T-helper 22 cell (primary cell): ENCODE results near the gene RTF1.

Source experiments
- DNase-seq: peaks from one replicate; pipeline ENCODE4 v3.0.0-alpha.2; 2020; ENCODE audit warnings: low read depth

The RTF1 gene

DNA sequence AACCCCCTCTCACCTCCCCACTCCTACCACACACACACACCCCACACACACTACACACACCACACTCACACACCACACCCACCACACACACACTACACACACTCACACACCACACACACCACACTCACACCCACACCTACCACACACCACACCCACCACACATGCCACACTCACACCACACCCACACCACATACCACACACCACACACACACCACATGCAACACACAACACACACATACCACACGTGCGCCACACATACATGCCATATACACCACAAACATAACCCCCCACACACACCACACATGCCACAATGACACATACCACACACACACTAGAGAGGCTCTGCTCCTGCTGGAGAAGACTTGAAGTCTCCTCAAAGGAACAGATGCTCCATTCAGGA, 70.9 kb downstream of the RTF1 start:
- DNase-seq: no peak

DNA sequence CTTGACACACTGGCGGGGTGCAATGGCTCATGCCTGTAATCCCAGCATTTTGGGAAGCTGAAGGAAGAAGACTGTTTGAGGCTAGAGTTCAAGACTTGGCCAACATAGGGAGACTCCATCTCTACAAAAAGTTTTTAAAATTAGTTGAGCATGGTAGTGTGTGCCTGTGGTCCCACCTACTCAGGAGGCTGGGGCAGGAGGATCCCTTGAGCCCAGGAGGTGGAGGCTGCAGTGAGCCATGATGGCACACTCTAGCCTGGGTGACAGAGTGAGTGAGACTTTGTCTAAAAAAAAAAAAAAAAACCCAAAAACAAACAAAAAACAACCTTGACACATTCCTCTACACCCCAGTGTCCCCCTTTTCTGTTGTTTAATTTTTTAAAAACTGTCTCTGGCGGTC, 72.7 kb downstream of the RTF1 start:
- no peak for DNase-seq

DNA sequence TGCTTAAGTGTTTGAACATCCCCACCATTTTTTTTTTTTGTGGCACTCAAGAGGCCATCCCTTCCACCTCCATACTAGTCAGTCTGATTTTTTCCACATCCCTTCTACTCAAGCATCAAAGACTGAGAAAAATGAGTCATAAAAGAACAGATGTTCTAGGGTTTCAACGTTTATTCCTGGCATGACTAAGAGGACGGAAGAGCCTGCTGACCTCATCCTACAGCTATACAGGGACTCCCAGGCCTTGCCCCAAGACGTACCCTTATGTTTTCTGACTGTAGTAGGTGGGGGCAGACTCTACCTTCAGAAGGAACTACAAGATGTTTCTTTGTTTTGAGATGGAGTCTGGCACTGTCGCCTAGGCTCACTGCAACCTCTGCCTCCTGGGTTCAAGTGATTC, 73.5 kb downstream of the RTF1 start:
- no peak for DNase-seq

DNA sequence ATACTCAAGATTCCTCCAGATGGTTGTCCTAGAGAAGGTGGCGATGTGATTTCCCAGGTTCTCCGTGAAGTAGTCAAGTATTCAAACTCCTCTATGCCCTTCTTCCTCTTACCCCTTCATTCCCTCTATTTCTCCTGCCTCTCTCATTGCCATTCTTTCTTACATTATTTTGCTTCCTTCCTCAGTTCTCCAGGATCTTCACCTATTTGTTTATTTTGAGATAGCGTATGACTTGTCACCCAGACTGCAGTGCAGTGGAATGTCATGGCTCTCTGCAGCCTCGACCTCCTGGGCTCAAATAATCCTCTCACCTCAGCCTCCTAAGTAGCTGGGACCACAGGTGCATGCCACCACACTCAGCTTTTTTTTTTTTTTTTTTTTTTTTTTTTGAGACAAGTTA, 75.0 kb downstream of the RTF1 start:
- no peak for DNase-seq

DNA sequence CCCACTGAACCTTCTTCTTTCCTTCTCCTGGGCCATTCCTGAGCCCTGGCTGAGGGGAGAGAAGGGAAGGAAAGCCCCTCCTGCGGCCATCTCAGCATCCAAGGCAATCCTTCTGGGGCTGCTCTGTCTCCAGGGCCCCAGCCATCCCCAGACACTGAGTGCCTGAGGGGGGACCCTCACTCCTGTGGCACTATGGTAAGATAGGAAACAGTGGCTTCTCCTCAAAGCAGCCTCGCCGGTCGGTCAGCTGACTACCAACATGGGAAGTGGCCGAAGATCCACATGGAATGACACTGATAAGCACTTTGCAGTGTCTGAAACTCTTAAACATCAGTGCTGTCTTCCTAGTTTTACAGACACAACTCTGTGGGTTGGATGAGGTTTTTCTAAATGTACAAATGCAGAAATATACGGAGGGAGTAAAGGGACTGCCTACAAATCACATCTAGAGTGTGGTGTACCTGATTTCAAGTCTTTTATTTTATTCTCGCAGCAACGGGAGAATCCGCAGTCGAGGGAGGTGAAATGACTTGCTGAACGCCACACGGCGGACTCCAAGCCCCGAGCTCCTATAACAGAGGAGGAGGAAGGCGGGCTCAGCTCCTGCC, 75.8 kb downstream of the RTF1 start:
- no peak for DNase-seq

DNA sequence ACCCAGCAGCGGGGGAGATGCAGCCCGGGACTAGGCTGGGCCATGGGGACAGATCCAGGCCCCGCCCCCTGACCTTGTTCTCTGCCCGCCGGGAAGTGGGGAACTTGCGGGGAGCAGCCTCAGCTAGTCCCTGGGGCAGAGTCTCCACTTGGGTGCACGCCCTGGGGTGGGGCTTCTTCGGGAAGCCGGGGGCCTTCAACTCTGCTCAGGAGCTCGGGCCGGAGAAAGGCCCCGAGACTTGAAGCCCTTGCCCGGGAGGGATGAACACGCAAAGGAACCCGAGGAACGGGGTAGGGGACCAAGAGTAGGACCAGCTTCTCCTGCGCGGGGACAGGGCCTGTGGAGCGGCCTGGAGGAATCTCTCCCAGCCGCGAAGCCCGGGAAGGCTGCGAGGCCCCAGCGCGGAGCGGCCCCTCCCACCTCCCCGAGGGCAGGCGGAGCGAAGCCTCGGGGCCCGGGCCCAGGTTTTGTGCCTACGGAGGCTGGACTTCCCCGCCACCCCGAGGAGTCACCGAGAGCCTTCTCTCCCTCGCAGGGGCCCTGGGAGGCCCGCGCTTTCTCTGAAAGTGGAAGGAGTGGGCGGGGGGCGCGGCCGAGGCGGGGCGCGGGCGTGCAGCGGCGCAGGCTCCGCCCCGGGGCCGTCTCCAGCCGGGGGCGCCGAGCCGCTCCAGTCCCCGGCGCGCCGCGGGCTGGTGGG, 76.5 kb downstream of the RTF1 start, which contains the start of gene ITPKA:
TSS of gene ITPKA (plus strand) at position 670 of the 697 bp plus-strand sequence. CDS start 54 bp downstream, outside the sequence.
- DNase-seq: peak; percentile 68

DNA sequence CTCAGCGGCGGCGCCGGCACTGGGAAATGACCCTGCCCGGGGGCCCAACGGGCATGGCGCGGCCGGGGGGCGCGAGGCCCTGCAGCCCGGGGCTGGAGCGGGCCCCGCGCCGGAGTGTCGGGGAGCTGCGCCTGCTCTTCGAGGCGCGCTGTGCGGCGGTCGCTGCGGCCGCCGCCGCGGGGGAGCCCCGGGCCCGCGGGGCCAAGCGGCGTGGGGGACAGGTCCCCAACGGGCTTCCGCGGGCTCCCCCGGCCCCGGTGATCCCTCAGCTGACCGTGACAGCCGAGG, 77.0 kb downstream of the RTF1 start:
- no peak for DNase-seq

DNA sequence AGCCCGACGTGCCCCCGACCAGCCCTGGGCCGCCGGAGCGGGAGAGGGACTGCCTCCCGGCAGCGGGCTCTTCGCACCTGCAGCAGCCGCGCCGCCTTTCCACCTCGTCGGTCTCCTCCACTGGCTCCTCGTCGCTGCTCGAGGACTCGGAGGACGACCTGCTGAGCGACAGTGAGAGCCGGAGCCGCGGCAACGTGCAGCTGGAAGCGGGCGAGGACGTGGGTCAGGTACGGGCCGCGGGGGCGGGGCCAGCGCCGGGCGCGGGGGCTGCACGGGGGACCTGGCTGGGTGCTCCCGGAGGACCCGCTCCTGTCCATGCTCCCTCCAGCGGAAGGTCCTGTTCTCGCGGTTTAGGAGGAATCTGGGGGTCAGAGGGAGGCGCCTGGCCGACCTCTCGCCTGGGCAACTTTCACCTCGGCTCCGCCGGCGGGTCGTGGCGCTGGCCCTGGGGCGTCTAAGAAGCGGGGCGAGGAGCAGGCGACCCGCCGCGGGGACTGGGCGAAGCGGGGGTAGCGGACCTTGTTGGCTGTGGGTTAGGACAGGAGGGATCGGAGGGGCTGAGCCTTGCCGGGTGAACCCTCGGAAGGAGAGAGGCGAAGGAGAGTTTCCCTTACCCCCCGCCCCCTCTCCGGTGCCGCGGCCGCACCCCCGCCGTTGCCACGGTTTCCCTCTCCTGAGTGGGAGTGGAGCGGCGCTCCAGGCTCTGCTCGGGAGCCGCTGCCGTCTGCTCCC, 77.5 kb downstream of the RTF1 start:
- DNase-seq: no peak

DNA sequence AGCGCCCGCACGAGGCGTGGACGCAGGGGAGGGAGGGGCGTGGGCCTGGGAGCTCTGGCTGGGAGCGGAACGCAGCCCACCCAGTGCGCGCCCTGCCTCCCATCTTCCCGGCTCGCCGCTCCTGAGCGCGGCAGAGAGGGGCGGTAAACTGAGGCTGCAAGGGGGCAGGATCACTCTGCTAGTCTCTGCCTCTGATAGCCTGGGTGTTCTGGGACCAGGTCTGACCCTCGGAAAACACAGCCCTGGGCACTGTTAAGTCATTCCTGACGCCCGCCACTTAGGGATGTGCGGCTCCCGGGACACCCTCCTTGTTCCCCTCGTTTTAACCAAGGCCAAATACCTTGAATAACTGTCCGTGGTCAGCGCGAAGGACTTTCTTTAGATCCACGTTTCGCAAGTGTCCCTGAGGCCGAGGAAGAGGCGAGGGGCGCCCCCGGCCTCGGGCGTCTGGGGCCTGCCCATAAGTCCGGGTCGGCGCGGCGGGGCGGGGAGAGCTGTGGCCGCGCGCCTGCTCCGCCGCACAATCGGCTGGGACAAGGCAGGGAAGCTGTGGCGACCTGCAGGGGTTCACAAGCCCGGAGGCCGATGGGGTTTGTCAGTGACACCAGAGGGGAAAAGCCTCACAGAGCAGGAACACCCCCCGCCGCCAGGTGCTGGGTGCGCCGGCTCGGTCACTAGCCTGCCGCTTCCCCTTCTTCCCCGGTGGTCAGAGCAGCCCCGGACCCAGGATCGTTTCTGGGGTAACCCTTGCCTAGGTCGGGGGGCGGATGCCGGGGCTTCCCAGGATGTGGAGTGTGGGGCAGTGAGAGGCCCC, 78.2 kb downstream of the RTF1 start:
- DNase-seq: no peak

DNA sequence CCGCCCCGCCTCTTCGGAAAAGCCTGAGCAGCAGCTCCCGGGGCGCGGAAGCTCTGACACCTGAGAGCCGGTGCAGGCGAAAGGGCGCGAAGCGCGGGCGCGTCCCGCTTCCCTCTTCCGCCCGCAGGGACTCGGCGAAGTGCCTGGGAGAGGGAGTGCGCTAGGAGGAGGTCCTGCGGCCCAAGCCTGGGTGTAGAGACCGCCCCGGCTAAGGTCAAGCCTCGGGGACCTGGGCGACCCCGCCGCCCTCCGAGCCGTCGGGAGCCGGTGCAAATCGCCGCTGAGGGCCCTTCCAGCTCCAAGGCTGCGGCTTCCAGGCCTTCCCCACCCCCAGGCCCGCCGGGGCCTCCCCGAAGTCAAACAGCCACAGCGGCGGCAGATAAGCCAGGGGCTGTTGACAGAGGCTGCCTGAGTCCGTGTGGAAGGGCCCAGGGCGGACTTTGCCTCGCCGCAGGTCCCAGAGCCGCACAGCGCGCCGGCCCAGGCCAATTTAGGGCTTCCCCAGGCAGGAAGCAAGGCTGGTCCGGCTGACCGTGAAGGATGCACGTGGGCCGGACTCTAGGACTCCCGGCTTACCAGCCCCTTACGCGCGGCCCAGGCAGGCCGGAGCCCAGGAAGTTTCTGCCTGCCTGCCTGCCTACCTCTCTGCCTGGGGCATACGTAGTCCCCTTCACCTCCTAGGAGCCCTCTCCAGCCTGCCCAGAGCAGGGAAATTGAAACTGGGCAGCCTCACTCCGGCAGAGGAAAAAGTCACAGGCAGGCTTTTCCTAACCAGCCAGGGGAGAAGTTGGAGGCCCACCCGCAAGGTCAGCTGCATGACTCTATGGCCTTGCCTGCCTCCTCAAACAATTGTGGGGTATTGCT, 79.1 kb downstream of the RTF1 start:
- DNase-seq: no peak

DNA sequence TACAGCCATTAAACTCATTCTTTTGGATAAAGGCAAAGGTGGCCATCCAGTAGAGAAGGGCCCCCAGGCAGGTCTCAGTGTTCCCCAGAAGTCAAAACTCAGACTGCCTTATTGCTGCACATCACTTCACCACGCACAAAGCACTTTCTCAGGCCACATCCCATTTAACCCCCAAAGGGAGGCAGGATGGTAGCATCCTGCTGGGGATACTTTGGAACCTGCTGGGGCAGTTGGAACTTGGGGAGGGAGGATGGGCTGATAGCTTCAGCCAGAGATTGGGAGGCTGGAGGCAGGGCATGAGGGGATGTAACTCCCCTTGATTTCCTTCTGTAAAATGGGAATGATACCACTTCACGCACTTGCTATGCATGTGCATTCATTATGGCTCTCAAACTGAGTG, 81.8 kb downstream of the RTF1 start:
- no peak for DNase-seq

DNA sequence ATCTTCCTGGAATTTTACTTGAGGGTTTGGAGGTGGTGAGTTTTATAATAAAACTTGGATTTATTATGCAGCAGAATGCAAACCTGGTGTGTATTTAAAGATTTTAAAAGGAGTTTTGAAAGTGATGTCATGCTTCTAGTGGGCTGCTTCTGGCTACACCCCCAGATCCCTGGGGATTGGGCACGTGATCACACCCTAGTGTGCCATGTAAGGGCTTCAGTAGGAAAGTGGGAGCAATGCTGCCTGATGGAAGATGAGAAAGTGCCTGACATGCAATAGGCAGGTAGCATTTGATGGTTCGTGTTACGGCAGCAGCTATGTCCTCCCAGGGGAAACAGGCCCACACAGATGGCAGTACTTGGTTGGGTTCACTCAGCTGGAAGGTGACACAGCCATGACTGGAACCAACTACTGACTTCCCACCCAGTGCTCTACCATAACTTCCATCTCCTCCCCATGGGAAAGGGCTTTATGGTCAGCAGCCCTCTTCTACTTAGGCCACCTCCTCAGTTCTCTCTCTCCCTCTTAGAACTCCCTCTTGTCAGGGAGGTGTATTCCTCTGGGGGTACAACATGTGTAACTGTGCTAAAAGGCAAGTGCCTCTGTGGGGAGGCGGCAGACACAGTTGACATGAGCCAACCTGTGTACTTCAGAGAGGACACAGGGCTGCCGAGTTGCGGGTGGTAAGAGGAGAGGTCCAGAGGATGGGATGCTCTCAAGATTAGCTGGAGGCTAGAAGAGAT, 82.4 kb downstream of the RTF1 start:
- DNase-seq: no peak

DNA sequence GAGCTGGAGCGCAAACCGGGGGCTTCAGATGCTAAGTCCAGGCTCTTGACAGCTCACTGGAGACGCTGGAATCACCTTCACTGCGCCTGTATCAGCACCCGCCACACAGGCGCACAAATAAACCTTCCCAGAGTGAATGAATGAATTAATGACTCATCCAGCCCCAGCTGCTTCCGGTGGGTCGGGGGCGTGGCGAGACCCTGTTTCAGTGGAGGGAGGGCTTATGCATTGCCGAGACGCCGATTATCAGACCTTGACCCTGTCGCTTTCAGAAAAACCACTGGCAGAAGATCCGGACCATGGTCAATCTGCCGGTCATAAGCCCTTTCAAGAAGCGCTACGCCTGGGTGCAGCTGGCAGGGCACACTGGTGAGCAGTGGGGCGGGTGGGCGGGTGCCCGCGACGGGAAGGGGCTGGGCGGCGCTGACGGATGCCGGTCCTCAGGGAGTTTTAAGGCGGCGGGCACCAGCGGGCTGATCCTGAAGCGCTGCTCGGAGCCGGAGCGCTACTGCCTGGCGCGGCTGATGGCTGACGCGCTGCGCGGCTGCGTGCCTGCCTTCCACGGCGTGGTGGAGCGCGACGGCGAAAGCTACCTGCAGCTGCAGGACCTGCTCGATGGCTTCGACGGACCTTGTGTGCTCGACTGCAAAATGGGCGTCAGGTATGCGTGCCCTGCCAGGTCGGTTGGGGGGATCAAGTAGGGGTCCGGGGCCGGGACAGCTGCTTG, 84.5 kb downstream of the RTF1 start:
- DNase-seq: no peak

DNA sequence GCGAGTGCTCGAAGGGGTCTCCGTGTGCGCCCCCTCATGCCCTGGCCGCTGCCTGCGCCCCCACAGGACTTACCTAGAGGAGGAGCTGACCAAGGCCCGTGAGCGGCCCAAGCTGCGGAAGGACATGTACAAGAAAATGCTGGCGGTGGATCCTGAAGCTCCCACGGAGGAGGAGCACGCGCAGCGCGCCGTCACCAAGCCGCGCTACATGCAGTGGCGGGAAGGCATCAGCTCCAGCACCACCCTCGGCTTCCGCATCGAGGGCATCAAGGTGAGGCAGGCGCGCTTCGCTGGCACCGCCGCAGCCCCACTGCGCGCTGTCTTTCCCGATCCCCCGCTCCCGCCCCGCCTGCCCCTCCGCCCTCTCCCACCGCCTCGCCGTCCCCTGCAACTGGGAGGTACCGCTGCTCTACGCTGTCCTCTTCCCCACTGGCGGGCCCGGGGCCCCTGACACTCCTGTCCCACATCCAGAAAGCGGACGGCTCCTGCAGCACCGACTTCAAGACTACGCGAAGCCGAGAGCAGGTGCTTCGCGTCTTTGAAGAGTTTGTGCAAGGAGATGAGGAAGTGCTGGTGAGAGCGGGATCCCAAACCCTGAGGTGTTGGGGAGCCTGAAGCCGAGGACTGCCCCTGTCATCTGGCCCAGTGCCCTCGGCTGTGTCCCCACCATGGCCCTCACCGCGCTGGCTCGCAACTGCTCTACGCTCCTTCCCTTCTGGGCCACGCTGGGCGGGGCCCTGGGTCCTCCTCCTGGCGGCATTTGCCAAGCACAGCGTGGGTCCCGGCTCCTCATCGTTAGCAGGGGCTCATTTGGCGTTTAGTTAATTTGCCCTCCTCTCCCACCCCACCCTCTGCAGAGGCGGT, 85.3 kb downstream of the RTF1 start:
- no peak for DNase-seq

DNA sequence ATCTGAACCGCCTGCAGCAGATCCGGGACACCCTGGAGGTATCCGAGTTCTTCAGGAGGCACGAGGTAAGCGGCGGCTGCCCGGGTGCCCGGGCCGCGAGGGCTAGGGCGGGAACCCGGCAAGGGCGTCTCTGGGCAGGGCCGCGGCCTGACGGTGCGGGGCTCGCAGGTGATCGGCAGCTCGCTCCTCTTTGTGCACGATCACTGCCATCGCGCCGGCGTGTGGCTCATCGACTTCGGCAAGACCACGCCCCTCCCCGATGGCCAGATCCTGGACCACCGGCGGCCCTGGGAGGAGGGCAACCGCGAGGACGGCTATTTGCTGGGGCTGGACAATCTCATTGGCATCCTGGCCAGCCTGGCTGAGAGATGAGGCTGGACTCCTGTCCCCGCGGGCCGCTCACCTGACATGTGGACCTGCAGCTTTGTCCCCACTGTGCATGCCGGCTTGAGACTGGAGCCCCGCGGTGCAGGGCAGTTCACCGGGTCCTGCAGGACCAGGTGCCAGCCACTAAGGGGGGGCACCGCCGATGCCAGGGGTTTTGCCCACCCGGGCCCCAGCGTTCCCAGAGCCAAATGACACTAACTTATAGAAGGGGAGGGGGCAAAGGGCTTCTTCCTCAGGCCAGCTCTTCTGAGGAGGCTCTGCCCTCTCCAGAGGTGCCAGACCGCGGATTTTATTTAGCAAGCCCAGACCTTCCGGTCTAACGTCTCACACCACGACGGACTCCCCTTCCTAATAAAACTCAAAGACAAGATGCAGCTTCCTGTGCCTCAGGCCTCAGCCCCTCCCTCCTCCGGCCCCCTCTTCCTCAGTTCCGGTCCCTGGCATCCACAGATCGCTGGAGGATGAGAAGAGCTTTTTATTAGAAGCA, 86.1 kb downstream of the RTF1 start:
- no peak for DNase-seq

DNA sequence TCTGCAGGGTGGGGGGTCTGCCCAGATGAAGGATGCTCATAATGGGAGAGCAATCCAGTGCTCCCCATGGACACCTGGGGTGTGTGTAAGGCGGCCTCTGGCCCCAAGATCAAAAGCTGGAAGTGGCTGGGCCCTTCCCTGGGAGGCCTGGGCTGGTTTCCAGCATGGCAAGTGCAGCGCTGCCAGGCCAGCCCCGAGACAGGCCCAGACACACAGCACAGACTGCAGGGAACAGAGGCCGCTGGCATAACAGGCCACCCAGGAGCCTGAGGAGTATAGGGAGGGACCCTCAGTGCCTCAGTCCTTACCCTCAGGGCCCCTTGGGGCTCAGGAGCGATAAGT, 86.7 kb downstream of the RTF1 start:
- DNase-seq: no peak

DNA sequence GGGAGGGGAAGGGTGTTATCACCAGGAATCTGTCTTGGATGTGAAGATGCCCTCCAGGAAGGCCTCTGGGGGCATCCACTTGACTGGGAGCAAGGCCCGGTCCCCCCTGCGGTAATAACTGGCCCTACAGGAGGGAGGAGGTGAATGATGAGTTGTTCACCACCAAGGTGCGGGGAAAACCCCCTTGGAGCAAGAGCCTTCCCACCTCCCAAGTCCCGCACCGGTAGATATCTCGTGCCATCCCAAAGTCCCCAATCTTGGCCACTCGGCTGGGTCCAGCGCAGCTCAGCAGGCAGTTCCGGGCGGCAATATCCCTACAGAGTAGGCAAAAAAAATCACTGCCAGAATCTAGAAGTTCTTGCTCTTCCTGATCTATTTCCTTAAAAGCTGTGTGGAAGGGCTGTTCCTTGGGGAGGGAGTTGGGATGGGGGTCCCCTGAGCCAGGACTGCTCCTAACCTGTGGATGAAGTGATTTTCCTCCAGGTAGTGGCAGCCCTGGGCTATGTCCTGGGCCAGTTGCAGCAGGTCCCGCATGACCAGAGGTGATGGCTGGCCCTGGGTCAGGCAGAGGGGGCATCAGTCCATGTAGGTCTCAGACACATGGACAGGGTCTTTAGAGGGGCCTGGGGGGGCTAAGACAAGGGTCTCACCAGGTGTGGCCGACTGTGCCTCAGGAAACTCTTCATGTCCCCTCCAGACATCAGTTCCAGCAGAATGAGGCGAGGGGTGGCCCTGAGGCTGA, 88.0 kb downstream of the RTF1 start:
- DNase-seq: no peak

DNA sequence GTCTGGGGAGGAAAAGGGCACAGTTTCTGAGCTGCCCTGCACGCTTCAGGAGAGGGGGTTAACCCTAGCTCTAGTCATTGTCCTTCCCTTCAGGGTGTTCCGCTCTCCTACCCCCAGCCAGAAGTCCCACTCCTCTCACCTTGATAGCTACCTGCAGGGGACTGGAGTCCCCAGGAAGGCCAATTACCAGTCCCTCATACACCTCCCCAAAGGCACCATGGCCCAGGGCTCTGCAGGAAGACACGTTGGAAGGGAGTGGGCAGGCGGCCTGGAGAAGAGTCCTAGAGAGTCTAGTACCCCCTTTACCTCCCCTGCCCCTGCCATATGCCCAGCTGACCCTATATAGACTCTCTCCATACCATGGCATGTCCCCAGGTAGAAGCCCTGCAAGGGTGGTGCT, 88.9 kb downstream of the RTF1 start:
- no peak for DNase-seq
